Measurements from ENCODE around the gene GIMAP6.
"Not testable (repeated sequence)": the region's sequence is repeated elsewhere in the genome, so short reads cannot be mapped to it uniquely, and the experiment has no call there.

GIMAP6 gene

DNA sequence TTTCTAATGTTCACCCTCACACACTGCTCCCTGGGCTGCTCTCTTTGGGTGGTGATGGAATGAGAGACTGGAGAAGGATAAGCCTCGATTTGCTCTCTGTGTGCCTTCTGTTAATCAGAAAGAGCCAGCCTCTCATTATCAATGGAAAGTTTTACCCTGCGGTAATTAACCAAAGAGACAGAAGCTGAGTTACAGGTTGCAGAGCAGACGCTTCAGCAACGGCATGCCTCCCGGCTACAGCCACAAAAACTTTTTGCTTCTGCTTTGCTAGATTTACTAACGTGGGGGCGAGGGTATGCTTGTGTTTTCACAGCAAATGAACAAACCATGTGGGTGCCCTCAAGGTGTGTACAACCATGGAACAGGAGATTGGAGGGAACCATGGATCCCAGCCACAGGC is 47.0 kb downstream of the GIMAP6 start:
- DNase-seq (ENCODE audit: low read depth) = no peak

DNA sequence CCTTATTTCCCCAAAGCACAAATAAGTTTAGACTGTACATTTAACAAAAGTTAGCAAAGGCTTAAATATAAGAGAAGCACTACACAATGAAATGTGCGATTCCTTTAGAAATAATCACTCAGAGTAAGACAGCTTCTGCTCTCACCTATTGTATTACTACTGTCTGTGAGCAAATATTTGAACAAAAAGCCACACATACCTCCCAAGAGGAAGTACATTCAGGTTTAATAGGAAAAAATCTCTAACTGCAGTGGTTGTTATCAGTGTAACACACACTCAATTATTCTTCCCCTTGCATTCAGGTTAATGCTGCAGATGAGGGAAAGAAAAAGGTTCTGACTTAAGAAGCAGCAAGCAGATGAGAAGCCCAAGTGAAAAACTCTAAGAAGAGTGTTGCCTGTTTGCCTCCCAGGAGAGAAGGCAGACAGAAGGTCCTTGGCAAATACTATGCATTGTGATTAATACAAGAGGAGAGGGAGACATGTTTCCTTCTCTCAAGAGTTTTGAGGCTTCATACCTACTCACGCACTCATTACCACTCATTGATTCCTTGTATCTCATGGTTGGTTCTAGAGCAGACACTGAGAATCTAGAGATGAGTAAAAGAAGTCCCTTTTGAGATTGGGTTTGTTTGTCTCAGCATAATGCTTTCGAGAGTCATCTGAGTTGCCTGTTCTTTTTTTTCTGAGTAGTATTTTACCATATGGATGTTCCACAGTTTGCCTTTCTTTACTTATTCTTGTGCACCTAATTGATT is 51.4 kb downstream of the GIMAP6 start:
- DNase-seq (ENCODE audit: low read depth) = no peak

DNA sequence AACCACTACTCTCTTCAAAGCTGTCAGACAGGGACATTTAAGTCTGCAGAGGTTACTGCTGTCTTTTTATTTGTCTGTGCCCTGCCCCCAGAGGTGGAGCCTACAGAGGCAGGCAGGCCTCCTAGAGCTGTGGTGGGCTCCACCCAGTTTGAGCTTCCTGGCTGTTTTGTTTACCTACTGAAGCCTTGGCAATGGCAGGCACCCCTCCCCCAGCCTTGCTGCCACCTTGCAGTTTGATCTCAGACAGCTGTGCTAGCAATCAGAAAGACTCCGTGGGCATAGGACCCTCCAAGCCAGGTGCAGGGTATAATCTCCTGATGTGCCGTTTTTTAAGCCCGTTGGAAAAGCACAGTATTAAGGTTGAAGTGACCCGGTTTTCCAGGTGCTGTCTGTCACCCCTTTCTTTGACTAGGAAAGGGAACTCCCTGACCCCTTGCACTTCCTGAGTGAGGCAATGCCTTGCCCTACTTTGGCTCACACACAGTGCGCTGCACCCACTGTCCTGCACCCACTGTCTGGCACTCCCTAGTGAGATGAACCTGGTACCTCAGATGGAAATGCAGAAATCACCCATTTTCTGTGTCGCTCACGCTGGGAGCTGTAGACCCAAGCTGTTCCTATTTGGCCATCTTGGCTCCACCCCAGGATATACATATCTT is 52.1 kb downstream of the GIMAP6 start:
- DNase-seq (ENCODE audit: low read depth) = not testable (repeated sequence)

Data from stimulated activated CD8-positive, alpha-beta memory T cell treated with anti-CD3 and anti-CD28 coated beads, Interleukin-7, amount 100 ng/mL, for 24 hours (primary cell).